Limb (tissue), 2 donors: ENCODE results near the gene USH1G.

Experiments
- DNase-seq, 2 donors: peaks; one replicate each; pipeline ENCODE4 v3.0.0-alpha.2; 2016; ENCODE audit errors: extremely low spot score in 2 of 2

USH1G gene

GRCh38 chr17:74954115-74954514, 31.1 kb upstream of the USH1G start:
- DNase-seq, result no peak

GRCh38 chr17:74953134-74953687, 30.2 kb upstream of the USH1G start:
- DNase-seq, result no peak

- DNase-seq, result no peak
These were observed 29.5 kb upstream of the USH1G start for GRCh38 chr17:74952431-74953133.

GRCh38 chr17:74951680-74952421, 28.8 kb upstream of the USH1G start:
- DNase-seq, result no peak

- DNase-seq, result no peak
These were observed 28.0 kb upstream of the USH1G start for GRCh38 chr17:74951065-74951464.

GRCh38 chr17:74950207-74950606, 27.2 kb upstream of the USH1G start:
- no peak for DNase-seq

GRCh38 chr17:74949455-74950115, 26.5 kb upstream of the USH1G start:
- DNase-seq, result no peak

- DNase-seq, result no peak
These were observed 24.1 kb upstream of the USH1G start for GRCh38 chr17:74947041-74947754.

- DNase-seq, result no peak
These were observed 23.6 kb upstream of the USH1G start for GRCh38 chr17:74946641-74947040.

- no peak for DNase-seq
These were observed 22.5 kb upstream of the USH1G start for GRCh38 chr17:74945543-74945942.

- DNase-seq, result no peak
These were observed 20.9 kb upstream of the USH1G start for GRCh38 chr17:74943808-74944522.

- DNase-seq, result no peak
These were observed 18.2 kb upstream of the USH1G start for GRCh38 chr17:74941128-74941725.

GRCh38 chr17:74939534-74939933, 16.5 kb upstream of the USH1G start:
- DNase-seq, result no peak

GRCh38 chr17:74938194-74938950, 15.3 kb upstream of the USH1G start:
- no peak for DNase-seq

GRCh38 chr17:74937064-74938051, 14.3 kb upstream of the USH1G start:
- no peak for DNase-seq

- DNase-seq, result no peak
These were observed 13.4 kb upstream of the USH1G start for GRCh38 chr17:74936470-74936799.

GRCh38 chr17:74935585-74936469, 12.8 kb upstream of the USH1G start, which contains the start of gene OTOP3:
TSS of gene OTOP3 (plus strand) at chr17:74935898. CDS start at chr17:74935922, 24 bp downstream.
- DNase-seq, result no peak

GRCh38 chr17:74935048-74935447, 12.0 kb upstream of the USH1G start:
- no peak for DNase-seq
